Mesothelial cell of epicardium (in vitro differentiated cells): ENCODE results near the gene KCNN2. TPM values are rescaled to one million over a fixed set of nuclear protein-coding genes. Genes with fewer than 3 reads are reported as not detected.

Experiments used
- DNase-seq, 2 experiments: peaks; one replicate each; pipeline ENCODE4 v3.0.0; 2021; ENCODE audit warnings: low spot score in 2 of 2; ENCODE audit not compliant: unreplicated experiment in 2 of 2
- H3K27ac Mint-ChIP-seq: 2 replicates; pipeline ENCODE4 v1.8.0; 2021; ENCODE audit warnings: mixed read lengths
- H3K27me3 Mint-ChIP-seq: 2 replicates; pipeline ENCODE4 v1.8.0; 2021; ENCODE audit warnings: low read depth, mixed read lengths
- H3K36me3 Mint-ChIP-seq: 2 replicates; pipeline ENCODE4 v1.8.0; 2021; ENCODE audit warnings: mixed read lengths
- H3K4me1 Mint-ChIP-seq: 2 replicates; pipeline ENCODE4 v1.8.0; 2021; ENCODE audit warnings: mixed read lengths
- H3K4me3 Mint-ChIP-seq: 2 replicates; pipeline ENCODE4 v1.8.0; 2021; ENCODE audit warnings: mild to moderate bottlenecking, moderate library complexity, mixed read lengths
- H3K9me3 Mint-ChIP-seq: 2 replicates; pipeline ENCODE4 v1.8.0; 2021; ENCODE audit warnings: mixed read lengths
- total RNA-seq: library from RNA; stranded (reverse); gene quantifications from 3 replicates; pipeline ENCODE4 v1.2.1, GENCODE V29; 2021
- TF ChIP-seq, protein P1 (sequence below): fragments of 200-600 bp; sonication (generic); IDR thresholded peaks from one replicate; pipeline ENCODE4 v1.5.0; 2021; ENCODE audit warnings: antibody characterized with exemption; ENCODE audit not compliant: unreplicated experiment

Gene KCNN2
- total RNA-seq, 1 donor from 2014 or later, result 19.6 TPM

DNA sequence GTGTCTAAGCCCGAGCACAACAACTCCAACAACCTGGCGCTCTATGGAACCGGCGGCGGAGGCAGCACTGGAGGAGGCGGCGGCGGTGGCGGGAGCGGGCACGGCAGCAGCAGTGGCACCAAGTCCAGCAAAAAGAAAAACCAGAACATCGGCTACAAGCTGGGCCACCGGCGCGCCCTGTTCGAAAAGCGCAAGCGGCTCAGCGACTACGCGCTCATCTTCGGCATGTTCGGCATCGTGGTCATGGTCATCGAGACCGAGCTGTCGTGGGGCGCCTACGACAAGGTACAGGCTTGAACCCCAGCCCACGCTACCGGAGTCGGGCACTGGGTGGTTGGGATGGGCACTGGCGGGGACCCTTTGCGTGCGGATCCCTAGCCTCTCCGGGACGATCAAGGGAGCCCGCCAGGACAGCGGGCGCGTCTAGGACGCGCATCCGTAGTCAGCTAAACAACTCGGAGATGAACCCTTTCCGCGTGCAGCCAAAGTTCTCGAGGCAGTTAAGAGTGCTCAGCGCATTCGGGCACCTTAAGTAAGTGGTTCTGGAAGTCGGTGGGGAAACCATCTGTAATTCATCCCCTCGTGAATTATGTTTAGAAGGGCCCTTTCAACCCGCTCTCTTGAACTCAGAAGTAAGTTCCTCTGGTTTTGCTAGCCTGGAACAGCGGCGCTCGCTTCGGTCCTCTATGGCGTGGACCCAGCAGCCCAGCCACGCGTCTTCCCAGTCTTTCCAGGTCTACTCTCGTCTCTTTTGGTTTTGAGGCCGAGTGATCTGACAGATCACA is 1.3 kb downstream of the KCNN2 start:
- peak in 1 of 2 experiments; percentile 42 for DNase-seq
- TF ChIP-seq, protein P1, sequence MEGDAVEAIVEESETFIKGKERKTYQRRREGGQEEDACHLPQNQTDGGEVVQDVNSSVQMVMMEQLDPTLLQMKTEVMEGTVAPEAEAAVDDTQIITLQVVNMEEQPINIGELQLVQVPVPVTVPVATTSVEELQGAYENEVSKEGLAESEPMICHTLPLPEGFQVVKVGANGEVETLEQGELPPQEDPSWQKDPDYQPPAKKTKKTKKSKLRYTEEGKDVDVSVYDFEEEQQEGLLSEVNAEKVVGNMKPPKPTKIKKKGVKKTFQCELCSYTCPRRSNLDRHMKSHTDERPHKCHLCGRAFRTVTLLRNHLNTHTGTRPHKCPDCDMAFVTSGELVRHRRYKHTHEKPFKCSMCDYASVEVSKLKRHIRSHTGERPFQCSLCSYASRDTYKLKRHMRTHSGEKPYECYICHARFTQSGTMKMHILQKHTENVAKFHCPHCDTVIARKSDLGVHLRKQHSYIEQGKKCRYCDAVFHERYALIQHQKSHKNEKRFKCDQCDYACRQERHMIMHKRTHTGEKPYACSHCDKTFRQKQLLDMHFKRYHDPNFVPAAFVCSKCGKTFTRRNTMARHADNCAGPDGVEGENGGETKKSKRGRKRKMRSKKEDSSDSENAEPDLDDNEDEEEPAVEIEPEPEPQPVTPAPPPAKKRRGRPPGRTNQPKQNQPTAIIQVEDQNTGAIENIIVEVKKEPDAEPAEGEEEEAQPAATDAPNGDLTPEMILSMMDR, result no peak
- Mint-ChIP-seq H3K9me3 (no peaks in the 10 kb centered on the region), H3K4me3 (peak overlapping the region; percentile 89), H3K27me3 (peaks cover 54% of the 10 kb centered on the region), H3K27ac (peak overlapping the region; percentile 9), H3K36me3 (no peaks in the 10 kb centered on the region), H3K4me1 (peaks cover 17% of the 10 kb centered on the region)

DNA sequence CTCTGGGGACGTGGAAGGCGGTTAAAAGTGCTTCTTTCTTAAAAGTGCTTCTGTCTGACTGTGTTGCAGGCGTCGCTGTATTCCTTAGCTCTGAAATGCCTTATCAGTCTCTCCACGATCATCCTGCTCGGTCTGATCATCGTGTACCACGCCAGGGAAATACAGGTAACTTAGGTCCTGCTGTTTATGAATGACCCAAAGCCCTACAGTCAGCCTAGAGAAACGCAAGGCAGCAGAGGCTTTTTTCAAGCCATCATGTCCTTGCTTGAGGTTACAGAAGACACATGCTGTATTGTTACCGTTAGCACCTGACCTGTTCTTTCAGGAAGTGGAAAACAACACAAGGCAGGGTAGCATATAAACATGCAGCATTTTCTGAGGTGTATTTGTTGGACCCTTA is 2.0 kb downstream of the KCNN2 start:
- H3K36me3 Mint-ChIP-seq, result no peaks in the 10 kb centered on the region
- no peak for DNase-seq
- peaks cover 49% of the 10 kb centered on the region for H3K27me3 Mint-ChIP-seq
- no peak overlapping the region for H3K27ac Mint-ChIP-seq
- TF ChIP-seq, protein P1, result no peak
- H3K9me3 Mint-ChIP-seq, result no peaks in the 10 kb centered on the region
- peak overlapping the region; percentile 89 for H3K4me3 Mint-ChIP-seq
- peaks cover 17% of the 10 kb centered on the region for H3K4me1 Mint-ChIP-seq

DNA sequence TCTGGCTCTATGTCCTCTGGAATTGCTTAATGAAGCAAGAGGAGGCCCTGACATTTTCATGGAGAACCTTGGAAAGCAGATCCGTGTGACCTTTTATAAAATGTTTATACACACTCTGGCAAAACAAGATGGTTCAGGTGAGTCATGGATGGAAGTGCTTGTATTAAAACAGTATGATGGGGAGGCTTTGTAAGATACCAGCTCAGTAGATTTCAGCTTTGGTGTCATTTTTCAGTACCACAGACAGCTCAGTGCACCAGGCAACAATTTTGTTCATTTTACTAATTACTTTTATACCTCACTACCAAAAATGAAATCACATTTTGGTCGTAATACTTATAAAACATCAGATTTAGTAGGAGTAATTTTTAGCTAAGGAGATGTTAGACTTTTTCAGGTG is 5.2 kb downstream of the KCNN2 start:
- Mint-ChIP-seq H3K9me3 (no peaks in the 10 kb centered on the region), H3K4me1 (peaks cover 10% of the 10 kb centered on the region), H3K27ac (no peak overlapping the region), H3K27me3 (peaks cover 29% of the 10 kb centered on the region), H3K4me3 (no peak overlapping the region), H3K36me3 (no peaks in the 10 kb centered on the region)
- TF ChIP-seq, protein P1, result no peak
- no peak for DNase-seq

DNA sequence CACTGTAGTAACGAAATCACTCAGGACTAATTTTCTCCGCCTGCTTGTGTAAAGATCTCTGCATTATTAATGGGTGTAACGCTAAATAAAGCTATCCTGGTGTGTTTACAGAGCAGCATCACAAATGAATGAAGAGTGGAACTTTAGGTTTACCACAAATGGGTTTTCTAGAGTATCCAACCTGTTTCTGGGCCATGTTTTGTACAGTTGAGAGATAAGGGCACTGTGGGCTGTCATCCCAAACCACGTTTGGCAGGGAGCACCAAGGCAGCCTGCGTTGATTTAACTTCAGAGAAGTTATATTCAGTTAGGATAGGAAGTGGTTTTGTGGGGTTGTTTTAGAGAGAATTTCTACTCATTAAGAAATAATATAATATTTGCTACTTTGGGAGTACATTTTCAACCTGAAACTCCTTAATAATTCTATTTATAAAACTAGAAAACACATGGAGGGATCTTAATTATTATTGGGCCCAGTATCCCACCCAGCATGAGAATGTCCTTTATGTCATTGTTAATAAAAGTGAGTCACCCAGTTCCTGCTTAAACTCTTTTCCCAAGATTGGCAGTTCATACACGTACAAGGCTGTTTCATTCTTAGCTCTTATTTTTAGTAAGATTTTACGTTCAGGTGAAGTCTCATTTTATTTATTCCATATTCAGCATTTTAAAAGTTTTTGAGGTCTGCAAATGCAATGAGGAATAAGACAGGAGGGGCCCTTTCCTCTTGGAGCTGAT is 8.0 kb downstream of the KCNN2 start:
- Mint-ChIP-seq H3K4me3 (no peak overlapping the region), H3K9me3 (no peaks in the 10 kb centered on the region), H3K36me3 (no peaks in the 10 kb centered on the region), H3K27me3 (peaks cover 7% of the 10 kb centered on the region), H3K27ac (no peak overlapping the region), H3K4me1 (peaks cover 3% of the 10 kb centered on the region)
- TF ChIP-seq, protein P1, result no peak
- DNase-seq, result no peak

DNA sequence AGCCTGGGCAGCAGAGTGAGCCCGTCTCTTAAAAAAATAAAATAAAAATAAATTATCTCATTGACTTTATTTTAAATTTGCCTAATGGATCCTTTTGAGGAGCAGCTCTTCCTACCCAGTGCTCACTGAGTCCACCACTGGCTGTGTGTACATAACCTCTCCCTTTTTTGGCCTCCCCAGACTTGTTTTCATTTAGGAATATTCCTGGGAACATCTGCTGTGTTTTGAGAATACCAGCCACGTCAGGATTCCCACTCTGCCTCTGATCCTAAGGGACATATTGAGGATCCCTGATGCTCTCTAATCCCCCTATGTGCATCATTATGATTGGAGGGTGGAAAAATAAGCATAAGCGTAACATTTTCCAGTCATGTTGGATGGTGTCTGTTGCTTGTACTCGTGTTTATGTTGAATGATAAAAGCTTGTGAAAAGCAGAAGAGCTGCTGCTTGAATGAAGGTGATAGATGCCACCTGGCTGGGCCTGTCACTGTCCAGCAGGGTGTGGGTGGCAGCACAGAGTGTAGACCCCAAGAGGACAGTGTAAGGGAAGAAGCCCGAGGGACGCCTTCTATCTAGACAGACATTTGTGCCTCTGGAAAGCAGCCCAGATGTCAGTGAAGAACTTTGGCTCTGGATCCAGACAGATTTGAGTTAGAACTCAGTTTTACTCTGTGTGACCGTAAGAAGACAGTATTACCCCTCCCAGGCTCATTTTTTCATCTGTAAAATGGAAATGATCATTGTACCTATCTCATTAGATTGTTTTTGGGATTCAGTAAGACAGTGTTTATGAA is 15.4 kb downstream of the KCNN2 start:
- DNase-seq, result no peak
- H3K9me3 Mint-ChIP-seq, result no peaks in the 10 kb centered on the region
- TF ChIP-seq, protein P1, result no peak
- no peaks in the 10 kb centered on the region for H3K27me3 Mint-ChIP-seq
- H3K36me3 Mint-ChIP-seq, result no peaks in the 10 kb centered on the region
- no peak overlapping the region for H3K27ac Mint-ChIP-seq
- peaks cover 2% of the 10 kb centered on the region for H3K4me1 Mint-ChIP-seq
- H3K4me3 Mint-ChIP-seq, result no peak overlapping the region
